Suprapubic skin (tissue), 4 donors: Measurements from ENCODE around the gene COMMD7. TPM values are rescaled to one million over a fixed set of nuclear protein-coding genes. Genes with fewer than 3 reads are reported as not detected.

Experiments used
- DNase-seq, 2 donors: peaks; one replicate each; pipeline ENCODE4 v3.0.0-alpha.2; 2019; ENCODE audit warnings: low spot score in 2 of 2
- H3K27ac ChIP-seq: fragments of 200-600 bp; sonication (generic); one replicate; pipeline ENCODE4 v1.5.1; 2019
- H3K27me3 ChIP-seq: fragments of 200-600 bp; sonication (generic); one replicate; pipeline ENCODE4 v1.5.1; 2019
- H3K36me3 ChIP-seq: fragments of 200-600 bp; sonication (generic); one replicate; pipeline ENCODE4 v1.5.1; 2019
- H3K4me1 ChIP-seq: fragments of 200-600 bp; sonication (generic); one replicate; pipeline ENCODE4 v1.5.1; 2019
- H3K4me3 ChIP-seq: fragments of 200-600 bp; sonication (generic); one replicate; pipeline ENCODE4 v1.5.1; 2019; ENCODE audit warnings: mild to moderate bottlenecking
- H3K9me3 ChIP-seq: fragments of 200-600 bp; sonication (generic); one replicate; pipeline ENCODE4 v1.5.1; 2019
- CTCF ChIP-seq, 2 donors: fragments of 200-600 bp in 1 of 2; fragments of 450-650 bp in 1 of 2; sonication (generic) in 1 of 2; IDR thresholded peaks; one replicate each; pipeline ENCODE4 v1.5.1; 2016 to 2019; ENCODE audit warnings: antibody characterized with exemption in 2 of 2, mild to moderate bottlenecking in 1 of 2, moderate library complexity in 1 of 2
- EP300 ChIP-seq: sonication (generic); formaldehyde crosslinking; IDR thresholded peaks from one replicate; pipeline ENCODE4 v1.6.1; 2017; ENCODE audit warnings: antibody characterized with exemption
- POLR2A ChIP-seq, 2 donors: fragments of 450-650 bp; IDR thresholded peaks; one replicate each; pipeline ENCODE4 v1.6.1; 2017; ENCODE audit warnings: antibody characterized with exemption in 2 of 2, mild to moderate bottlenecking in 2 of 2, moderate library complexity in 2 of 2
- POLR2AphosphoS5 ChIP-seq, 3 donors: sonication (generic); formaldehyde crosslinking; IDR thresholded peaks; one replicate each; pipeline ENCODE4 v1.6.1; 2017; ENCODE audit warnings: antibody characterized with exemption in 3 of 3
- WGBS: methylation state at CpG from one replicate; pipeline ENCODE4 v1.1.5; 2018; 5-methylcytosine and 5-hydroxymethylcytosine counted together
- total RNA-seq, 4 donors: library from RNA; depleted of rRNA; stranded (reverse); fragments of >200 nt; gene quantifications; one replicate each; pipeline ENCODE4 v1.1.0, GENCODE V29; 2016

The COMMD7 gene
- total RNA-seq, 4 donors from 2014 or later, result 13.3 to 17.5 (median 15.6) TPM

- WGBS, result 50% methylated on average over 5 of the region's 5 CpGs
- DNase-seq, result no peak
These were observed 68.9 kb downstream of the COMMD7 start for GRCh38 chr20:32674362-32674789.

GRCh38 chr20:32672982-32673851 lies 70.0 kb downstream of the COMMD7 start:
- no peaks in the 10 kb centered on the region for H3K36me3 ChIP-seq
- peaks cover 4% of the 10 kb centered on the region for H3K4me1 ChIP-seq
- no peak overlapping the region for H3K4me3 ChIP-seq
- WGBS, result 71% methylated on average over 11 of the region's 22 CpGs
- H3K9me3 ChIP-seq, result no peaks in the 10 kb centered on the region
- DNase-seq, result no peak
- H3K27ac ChIP-seq, result no peak overlapping the region
- TF ChIP-seq EP300 (no peak), POLR2A (IDR thresholded peaks at IDR 0.05) (no peak), CTCF (IDR thresholded peaks at IDR 0.05) (no peak)
- no peaks in the 10 kb centered on the region for H3K27me3 ChIP-seq

More at GRCh38 chr20:32674362-32674789, 68.9 kb downstream of the COMMD7 start:
- Histone ChIP-seq H3K4me3 (no peak overlapping the region), H3K27ac (no peak overlapping the region), H3K4me1 (peaks cover 9% of the 10 kb centered on the region), H3K9me3 (no peaks in the 10 kb centered on the region), H3K36me3 (no peaks in the 10 kb centered on the region), H3K27me3 (no peaks in the 10 kb centered on the region)
- TF ChIP-seq POLR2A (IDR thresholded peaks at IDR 0.05), result no peak
- TF ChIP-seq CTCF (IDR thresholded peaks at IDR 0.05), result peak; percentile 41
- TF ChIP-seq EP300, result no peak
- TF ChIP-seq POLR2AphosphoS5 (IDR thresholded peaks at IDR 0.05), result no peak

GRCh38 chr20:32672394-32672981 lies 70.8 kb downstream of the COMMD7 start:
- no peak for DNase-seq
- 72% methylated on average over 3 of the region's 3 CpGs for WGBS
- Histone ChIP-seq H3K9me3 (no peaks in the 10 kb centered on the region), H3K36me3 (no peaks in the 10 kb centered on the region), H3K4me1 (peaks cover 4% of the 10 kb centered on the region), H3K27me3 (no peaks in the 10 kb centered on the region), H3K27ac (no peak overlapping the region), H3K4me3 (no peak overlapping the region)
- TF ChIP-seq POLR2A (IDR thresholded peaks at IDR 0.05) (no peak), EP300 (no peak), CTCF (IDR thresholded peaks at IDR 0.05) (no peak), POLR2AphosphoS5 (IDR thresholded peaks at IDR 0.05) (no peak)

- 94% methylated on average over 2 of the region's 2 CpGs for WGBS
- Histone ChIP-seq H3K27ac (no peak overlapping the region), H3K36me3 (no peaks in the 10 kb centered on the region), H3K4me3 (no peak overlapping the region), H3K27me3 (no peaks in the 10 kb centered on the region), H3K9me3 (no peaks in the 10 kb centered on the region), H3K4me1 (peaks cover 7% of the 10 kb centered on the region)
- TF ChIP-seq CTCF (IDR thresholded peaks at IDR 0.05), result no peak
- no peak for DNase-seq
These were observed 72.4 kb downstream of the COMMD7 start for GRCh38 chr20:32670773-32671455.

GRCh38 chr20:32667027-32667426 lies 76.2 kb downstream of the COMMD7 start:
- Histone ChIP-seq H3K36me3 (no peaks in the 10 kb centered on the region), H3K27me3 (no peaks in the 10 kb centered on the region), H3K4me1 (peaks cover 7% of the 10 kb centered on the region), H3K4me3 (no peak overlapping the region), H3K9me3 (no peaks in the 10 kb centered on the region), H3K27ac (no peak overlapping the region)
- no peak for TF ChIP-seq EP300
- no peak for TF ChIP-seq POLR2AphosphoS5 (IDR thresholded peaks at IDR 0.05)
- no peak for TF ChIP-seq POLR2A (IDR thresholded peaks at IDR 0.05)
- no peak for TF ChIP-seq CTCF (IDR thresholded peaks at IDR 0.05)
- 58% methylated on average over 5 of the region's 5 CpGs for WGBS
- DNase-seq, result no peak
